DND-41 (cell line): ENCODE results near the gene XYLT1.

Source experiments
- ATAC-seq: fragments of 200-7000 bp; cut with Tn5 transposase; 3 replicates; pipeline ENCODE4 v1.9.1; 2021; ENCODE audit warnings: low read depth; ENCODE audit not compliant: insufficient read depth
- DNase-seq: peaks from one replicate; pipeline ENCODE4 v3.0.0-alpha.2; 2020
- H2AFZ ChIP-seq: 2 replicates; pipeline ENCODE4 v1.6.0; 2012; ENCODE audit warnings: low read depth, low read length
- H3K27ac ChIP-seq: 2 replicates; pipeline ENCODE4 v1.5.1; 2012; ENCODE audit warnings: low read length, inconsistent platforms
- H3K27me3 ChIP-seq: fragments of 200-600 bp; sonication (generic); 2 replicates; pipeline ENCODE4 v1.6.0; 2012; ENCODE audit warnings: low read length, mild to moderate bottlenecking, inconsistent platforms; ENCODE audit not compliant: insufficient read depth, poor library complexity
- H3K36me3 ChIP-seq: 2 replicates; pipeline ENCODE4 v1.5.1; 2012; ENCODE audit warnings: low read length, inconsistent platforms; ENCODE audit not compliant: insufficient read depth
- H3K4me1 ChIP-seq: 2 replicates; pipeline ENCODE4 v1.5.1; 2012; ENCODE audit warnings: mild to moderate bottlenecking, low read length; ENCODE audit not compliant: insufficient read depth
- H3K4me2 ChIP-seq: 2 replicates; pipeline ENCODE4 v1.6.0; 2012; ENCODE audit warnings: mild to moderate bottlenecking, moderate library complexity, low read length, inconsistent platforms; ENCODE audit not compliant: insufficient read depth
- H3K4me3 ChIP-seq, 2 experiments: fragments of 200-600 bp in 1 of 2; shearing (Covaris generic) in 1 of 2; 2 replicates each; pipeline ENCODE4 v1.5.1; 2012 to 2016; ENCODE audit warnings: inconsistent platforms in 2 of 2, low read length in 2 of 2, mild to moderate bottlenecking in 2 of 2, low read depth in 1 of 2, moderate library complexity in 1 of 2
- H3K79me2 ChIP-seq: 2 replicates; pipeline ENCODE4 v1.6.0; 2012; ENCODE audit warnings: low read length, inconsistent platforms; ENCODE audit not compliant: insufficient read depth
- H3K9ac ChIP-seq: 2 replicates; pipeline ENCODE4 v1.6.0; 2012; ENCODE audit warnings: low read depth, mild to moderate bottlenecking, inconsistent platforms, low read length, moderate library complexity
- H3K9me3 ChIP-seq: 2 replicates; pipeline ENCODE4 v1.5.1; 2012; ENCODE audit warnings: low read length, moderate library complexity, mild to moderate bottlenecking, inconsistent platforms; ENCODE audit not compliant: insufficient read depth, severe bottlenecking
- H4K20me1 ChIP-seq: 2 replicates; pipeline ENCODE4 v1.6.0; 2012; ENCODE audit warnings: low read length; ENCODE audit not compliant: insufficient read depth
- CTCF ChIP-seq: IDR thresholded peaks from 2 replicates; pipeline ENCODE4 v1.5.1; 2012; ENCODE audit warnings: borderline replicate concordance, low read length, moderate library complexity, mild to moderate bottlenecking; ENCODE audit not compliant: poor library complexity, severe bottlenecking; ENCODE audit errors: extremely low read depth
- EZH2 ChIP-seq: IDR thresholded peaks from 3 replicates; pipeline ENCODE4 v1.6.1; 2012; ENCODE audit warnings: borderline replicate concordance, low read depth, mild to moderate bottlenecking, moderate library complexity, low read length, inconsistent platforms; ENCODE audit not compliant: severe bottlenecking

XYLT1 gene

GRCh38 chr16:17499223-17499902 is 28.6 kb upstream of the XYLT1 start:
- Histone ChIP-seq H3K27ac (no peak overlapping the region), H3K27me3 (no peaks in the 10 kb centered on the region), H3K79me2 (no peaks in the 10 kb centered on the region), H3K4me2 (no peak overlapping the region), H3K9ac (no peak overlapping the region), H2AFZ (no peak overlapping the region), H3K4me1 (no peaks in the 10 kb centered on the region), H3K36me3 (no peaks in the 10 kb centered on the region), H3K9me3 (no peaks in the 10 kb centered on the region), H4K20me1 (no peaks in the 10 kb centered on the region), H3K4me3 (no peak overlapping the region)
- TF ChIP-seq EZH2: no peak
- TF ChIP-seq CTCF: no peak
- no peak for ATAC-seq
- no peak for DNase-seq

GRCh38 chr16:17497648-17498047 is 26.9 kb upstream of the XYLT1 start:
- no peak overlapping the region for H3K9ac ChIP-seq
- H3K27ac ChIP-seq: no peak overlapping the region
- H3K79me2 ChIP-seq: no peaks in the 10 kb centered on the region
- DNase-seq (no peak), ATAC-seq (no peak)
- no peaks in the 10 kb centered on the region for H3K9me3 ChIP-seq
- TF ChIP-seq CTCF (no peak), EZH2 (no peak)
- H3K27me3 ChIP-seq: no peaks in the 10 kb centered on the region
- H3K36me3 ChIP-seq: no peaks in the 10 kb centered on the region
- no peak overlapping the region for H3K4me2 ChIP-seq
- no peak overlapping the region for H2AFZ ChIP-seq
- H3K4me1 ChIP-seq: no peaks in the 10 kb centered on the region
- no peak overlapping the region for H3K4me3 ChIP-seq
- no peaks in the 10 kb centered on the region for H4K20me1 ChIP-seq

- ATAC-seq (no peak), DNase-seq (no peak)
- Histone ChIP-seq H2AFZ (no peak overlapping the region), H3K36me3 (no peaks in the 10 kb centered on the region), H3K27ac (no peak overlapping the region), H4K20me1 (no peaks in the 10 kb centered on the region), H3K4me3 (no peak overlapping the region), H3K27me3 (no peaks in the 10 kb centered on the region), H3K4me1 (no peaks in the 10 kb centered on the region), H3K79me2 (no peaks in the 10 kb centered on the region), H3K4me2 (no peak overlapping the region), H3K9ac (no peak overlapping the region), H3K9me3 (no peaks in the 10 kb centered on the region)
- TF ChIP-seq EZH2: no peak
- no peak for TF ChIP-seq CTCF
Observed at GRCh38 chr16:17496891-17497290, 26.1 kb upstream of the XYLT1 start.

GRCh38 chr16:17493012-17493411 is 22.3 kb upstream of the XYLT1 start:
- DNase-seq (no peak), ATAC-seq (no peak)
- Histone ChIP-seq H3K4me1 (no peaks in the 10 kb centered on the region), H3K36me3 (no peaks in the 10 kb centered on the region), H4K20me1 (no peaks in the 10 kb centered on the region), H3K4me2 (no peak overlapping the region), H3K27ac (no peak overlapping the region), H3K9me3 (no peaks in the 10 kb centered on the region), H3K9ac (no peak overlapping the region), H3K27me3 (no peaks in the 10 kb centered on the region), H3K79me2 (no peaks in the 10 kb centered on the region), H3K4me3 (no peak overlapping the region), H2AFZ (no peak overlapping the region)
- no peak for TF ChIP-seq EZH2
- TF ChIP-seq CTCF: no peak
